ENCODE results near the gene TTC34.

GRCh38 chr1:2643414-2644077 lies 157.9 kb downstream of the TTC34 start:
- TF ChIP-seq E2F4 (CRISPR knock-in tag; IDR thresholded peaks at IDR 0.05; ENCODE audit: low read depth) = no peak
- TF ChIP-seq, protein P1, sequence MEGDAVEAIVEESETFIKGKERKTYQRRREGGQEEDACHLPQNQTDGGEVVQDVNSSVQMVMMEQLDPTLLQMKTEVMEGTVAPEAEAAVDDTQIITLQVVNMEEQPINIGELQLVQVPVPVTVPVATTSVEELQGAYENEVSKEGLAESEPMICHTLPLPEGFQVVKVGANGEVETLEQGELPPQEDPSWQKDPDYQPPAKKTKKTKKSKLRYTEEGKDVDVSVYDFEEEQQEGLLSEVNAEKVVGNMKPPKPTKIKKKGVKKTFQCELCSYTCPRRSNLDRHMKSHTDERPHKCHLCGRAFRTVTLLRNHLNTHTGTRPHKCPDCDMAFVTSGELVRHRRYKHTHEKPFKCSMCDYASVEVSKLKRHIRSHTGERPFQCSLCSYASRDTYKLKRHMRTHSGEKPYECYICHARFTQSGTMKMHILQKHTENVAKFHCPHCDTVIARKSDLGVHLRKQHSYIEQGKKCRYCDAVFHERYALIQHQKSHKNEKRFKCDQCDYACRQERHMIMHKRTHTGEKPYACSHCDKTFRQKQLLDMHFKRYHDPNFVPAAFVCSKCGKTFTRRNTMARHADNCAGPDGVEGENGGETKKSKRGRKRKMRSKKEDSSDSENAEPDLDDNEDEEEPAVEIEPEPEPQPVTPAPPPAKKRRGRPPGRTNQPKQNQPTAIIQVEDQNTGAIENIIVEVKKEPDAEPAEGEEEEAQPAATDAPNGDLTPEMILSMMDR (IDR thresholded peaks at IDR 0.05 in 2 of 3, conservative IDR thresholded peaks at IDR 0.05 in 1 of 3; ENCODE audit: insufficient read depth in 2 of 3, low read depth in 1 of 3, low read length in 3 of 3) = no peak
- TF ChIP-seq RNF2 (IDR thresholded peaks at IDR 0.05) = no peak
- TF ChIP-seq CGGBP1 (CRISPR knock-in tag; IDR thresholded peaks at IDR 0.05) = no peak
